Glomerular visceral epithelial cell (primary cell): ENCODE data around the gene SH2D6.
"Not testable (repeated sequence)": the region's sequence is repeated elsewhere in the genome, so short reads cannot be mapped to it uniquely, and the experiment has no call there.

Experiments
- DNase-seq: peaks from one replicate; pipeline ENCODE4 v3.0.0-alpha.2; 2016; ENCODE audit errors: extremely low spot score

Gene SH2D6

GRCh38 chr2:85470850-85471800 lies 52.6 kb downstream of the SH2D6 start:
- DNase-seq, result peak; percentile 20

- no peak for DNase-seq
Observed at GRCh38 chr2:85472261-85472660, 53.7 kb downstream of the SH2D6 start.

DNA sequence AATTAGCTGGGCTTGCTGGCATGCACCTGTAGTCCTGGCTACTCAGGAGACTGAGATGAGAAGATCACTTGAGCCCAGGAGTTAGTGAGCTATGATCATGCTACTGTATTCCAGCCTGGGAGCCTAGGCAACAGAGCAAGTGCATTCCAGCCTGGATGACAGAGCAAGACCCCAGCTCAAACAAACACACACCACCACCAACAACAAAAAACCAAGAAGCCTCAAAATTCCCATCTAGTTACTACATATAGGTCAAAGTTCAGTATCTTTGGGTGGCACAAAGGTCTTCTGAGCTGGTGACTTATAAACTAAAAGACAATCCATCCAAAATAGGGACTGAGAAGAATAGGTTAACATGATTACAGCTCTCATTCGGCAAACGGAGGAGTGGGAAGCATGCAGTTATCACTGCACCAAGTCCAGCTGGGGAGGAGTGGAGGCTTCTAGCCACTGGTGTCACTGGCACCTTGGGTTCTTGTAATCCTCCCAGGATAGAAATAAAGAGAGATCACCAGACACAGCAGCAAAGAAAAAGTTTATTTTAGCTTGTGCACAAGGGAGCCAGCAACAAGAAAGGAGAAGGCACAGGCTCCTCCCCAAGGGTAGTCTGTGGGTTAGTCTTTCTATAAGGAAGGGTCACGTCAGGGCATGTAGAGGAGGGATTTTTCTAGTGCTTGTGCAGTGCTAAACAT lies 57.4 kb downstream of the SH2D6 start:
- no peak for DNase-seq

GRCh38 chr2:85476624-85477023 lies 58.1 kb downstream of the SH2D6 start:
- DNase-seq, result no peak

DNA sequence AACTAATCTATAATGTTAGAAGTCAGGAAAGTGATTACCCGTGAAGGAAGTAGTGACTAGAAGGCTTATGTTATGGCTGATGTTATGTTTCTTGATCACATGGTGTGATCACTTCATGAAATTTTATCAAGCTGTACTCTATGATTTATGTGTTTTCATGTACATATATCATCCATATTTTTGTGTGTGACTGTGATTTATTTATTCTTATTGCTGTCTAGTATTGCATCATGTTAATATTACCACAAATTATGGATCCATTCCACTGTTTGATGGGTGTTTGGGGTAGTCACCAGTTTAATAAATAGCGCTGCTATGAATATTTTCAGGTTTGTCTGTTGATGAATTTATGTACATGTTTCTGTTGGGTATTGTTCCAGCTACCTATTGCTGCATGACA lies 59.4 kb downstream of the SH2D6 start:
- no peak for DNase-seq

- DNase-seq, result no peak
Observed at GRCh38 chr2:85481818-85482777, 63.6 kb downstream of the SH2D6 start.

DNA sequence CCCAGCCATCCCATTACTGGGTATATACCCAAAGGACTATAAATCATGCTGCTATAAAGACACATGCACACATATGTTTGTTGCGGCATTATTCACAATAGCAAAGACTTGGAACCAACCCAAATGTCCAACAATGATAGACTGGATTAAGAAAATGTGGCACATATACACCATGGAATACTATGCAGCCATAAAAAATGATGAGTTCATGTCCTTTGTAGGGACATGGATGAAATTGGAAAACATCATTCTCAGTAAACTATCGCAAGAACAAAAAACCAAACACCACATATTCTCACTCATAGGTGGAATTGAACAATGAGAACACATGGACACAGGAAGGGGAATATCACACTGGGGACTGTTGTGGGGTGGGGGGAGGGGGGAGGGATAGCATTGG lies 66.1 kb downstream of the SH2D6 start:
- not testable (repeated sequence) for DNase-seq

GRCh38 chr2:85485815-85486214 lies 67.3 kb downstream of the SH2D6 start:
- DNase-seq, result no peak
